ENCODE data around the gene STK32C. TPM values are rescaled to one million over a fixed set of nuclear protein-coding genes. Genes with fewer than 3 reads are reported as not detected.

Gene STK32C
- total and polyA plus RNA-seq, 10 of the 15 experiments (the other 5 are each of a cell fraction or from before 2014, with no cell fraction given): 1.5 to 18.1 (median 6.4) TPM

GRCh38 chr10:132184816-132185593 lies 122.7 kb downstream of the STK32C start:
- DNase-seq (ENCODE audit: low read depth, low spot score): no peak
- no peak for ATAC-seq
- FAIRE-seq: no peak
- Histone ChIP-seq H3K79me2 (ENCODE audit: control insufficient read depth, insufficient read depth, low read length) (no peaks in the 10 kb centered on the region), H3K4me3 (no peak overlapping the region), H3K36me3 (ENCODE audit: control insufficient read depth in 2 of 2, insufficient read depth in 2 of 2, low read length in 1 of 2) (no peaks in the 10 kb centered on the region), H3K27me3 (replicated peaks in 1 of 2; ENCODE audit: control insufficient read depth in 2 of 2, insufficient read depth in 2 of 2, low read length in 1 of 2) (no peaks in the 10 kb centered on the region), H3K9me3 (replicated peaks; ENCODE audit: control insufficient read depth, insufficient read depth, low read length) (no peaks in the 10 kb centered on the region; the same call in 2 of the 3 replicates), H3K4me1 (ENCODE audit: control insufficient read depth, insufficient read depth, low read length) (no peaks in the 10 kb centered on the region), H3K4me2 (ENCODE audit: control insufficient read depth, insufficient read depth) (no peak overlapping the region), H2AFZ (ENCODE audit: control insufficient read depth, low read depth, low read length) (no peak overlapping the region), H4K20me1 (ENCODE audit: control insufficient read depth, insufficient read depth) (no peaks in the 10 kb centered on the region), H3K9ac (ENCODE audit: control insufficient read depth, insufficient read depth, low read length) (no peak overlapping the region), H3K27ac (ENCODE audit: control insufficient read depth, insufficient read depth) (no peak overlapping the region)
- TF ChIP-seq SPI1 (IDR thresholded peaks at IDR 0.05; ENCODE audit: borderline replicate concordance, insufficient read depth, low read depth, low read length) (no peak), ZZZ3 (IDR thresholded peaks at IDR 0.05; ENCODE audit: control insufficient read depth, insufficient read length, low read depth) (no peak), ZNF592 (IDR thresholded peaks at IDR 0.05) (no peak), ATF3 (IDR thresholded peaks at IDR 0.05; ENCODE audit: borderline replicate concordance, extremely low read depth, low read depth, low read length) (no peak), SMC3 (IDR thresholded peaks at IDR 0.05; ENCODE audit: borderline replicate concordance, low read length) (no peak), MTA2 (IDR thresholded peaks at IDR 0.05; ENCODE audit: low read depth) (no peak), LARP7 (IDR thresholded peaks at IDR 0.05) (no peak), BCL11A (IDR thresholded peaks at IDR 0.05; ENCODE audit: low read depth, low read length) (no peak), RCOR1 (conservative IDR thresholded peaks at IDR 0.05; ENCODE audit: low read depth, low read length) (no peak), RB1 (IDR thresholded peaks at IDR 0.05; ENCODE audit: borderline replicate concordance) (no peak), HDGF (IDR thresholded peaks at IDR 0.05) (no peak), RAD51 (IDR thresholded peaks at IDR 0.05) (no peak), ZSCAN29 (IDR thresholded peaks at IDR 0.05) (no peak)
- 48% methylated on average over 33 of the region's 35 CpGs for WGBS (ENCODE audit: insufficient coverage, insufficient replicate concordance, low lambda C conversion rate, missing lambda C conversion rate)
- ChIA-PET SMC1A (ENCODE audit: uncharacterized antibody, unreplicated experiment) (no interaction called here), RAD21 (ENCODE audit: unreplicated experiment) (no interaction called here), POLR2A (no interaction called here), CTCF (no interaction called here)
- in situ Hi-C loops (cut with MboI): no loop called here
- intact Hi-C loops (cut with micrococcal nuclease; ENCODE audit: unreplicated experiment): no loop called here
- no TSS peak for BruUV-seq (replicated peaks)

Measured in GM12878 (cell line).